Cardiac muscle cell (in vitro differentiated cells and primary cell): ENCODE data around the gene CST6. TPM values are rescaled to one million over a fixed set of nuclear protein-coding genes. Genes with fewer than 3 reads are reported as not detected.

Experiments
- DNase-seq, 2 donors: peaks; one replicate each; pipeline versions ENCODE4 v3.0.0 to v3.0.0-alpha.2; 2010 to 2017; ENCODE audit warnings: low read depth in 1 of 2, low spot score in 1 of 2
- H3K27ac ChIP-seq: fragments of 200-600 bp; sonication (generic); 2 replicates; pipeline ENCODE4 v1.5.1; 2016
- H3K27me3 ChIP-seq: fragments of 200-600 bp; sonication (generic); 2 replicates; pipeline ENCODE4 v1.6.0; 2016; ENCODE audit warnings: control low read depth
- H3K36me3 ChIP-seq: fragments of 200-600 bp; sonication (generic); 2 replicates; pipeline ENCODE4 v1.5.1; 2016; ENCODE audit warnings: control low read depth
- H3K4me1 ChIP-seq: fragments of 200-600 bp; sonication (generic); 2 replicates; pipeline ENCODE4 v1.8.1; 2017; ENCODE audit warnings: low read depth, mild to moderate bottlenecking, mixed run types
- H3K4me3 ChIP-seq: fragments of 200-600 bp; sonication (generic); 2 replicates; pipeline ENCODE4 v1.5.1; 2016; ENCODE audit warnings: mild to moderate bottlenecking
- H3K9me3 ChIP-seq: fragments of 200-600 bp; sonication (generic); 2 replicates; pipeline ENCODE4 v1.5.1; 2017; ENCODE audit warnings: low read depth, mild to moderate bottlenecking, control low read depth
- polyA plus RNA-seq: library from polyadenylated mRNA; unstranded; fragments of >200 nt; fragmentation: Nextera tagmentation; extraction: Ambion mirVana; gene quantifications from 2 replicates; pipeline ENCODE4 v1.2.1, GENCODE V29; 2016
- total RNA-seq: library from RNA; depleted of rRNA; stranded (reverse); fragments of >200 nt; gene quantifications from 2 replicates; pipeline ENCODE4 v1.2.3, GENCODE V29; 2016
- TF ChIP-seq, protein P1 (sequence below): IDR thresholded peaks from 2 replicates; pipeline ENCODE4 v1.5.1; 2012; ENCODE audit warnings: low read depth, mild to moderate bottlenecking, low read length

Gene CST6
- total and polyA plus RNA-seq, 2 experiments from 2014 or later = not detected

DNA sequence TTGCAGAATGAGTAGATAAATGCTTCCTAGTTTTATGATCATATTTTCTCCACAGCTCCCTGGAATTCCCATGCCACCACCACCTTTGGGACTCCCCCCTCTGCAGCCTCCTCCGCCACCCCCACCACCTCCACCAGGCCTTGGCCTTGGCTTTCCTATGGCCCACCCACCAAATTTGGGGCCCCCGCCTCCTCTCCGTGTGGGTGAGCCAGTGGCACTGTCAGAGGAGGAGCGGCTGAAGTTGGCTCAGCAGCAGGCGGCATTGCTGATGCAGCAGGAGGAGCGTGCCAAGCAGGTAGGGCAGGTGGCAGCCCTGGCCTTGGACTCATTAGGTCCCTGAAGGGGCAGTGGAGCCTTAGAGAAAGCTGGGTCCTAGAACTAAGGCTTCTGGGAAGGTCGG, 43.2 kb downstream of the CST6 start:
- Histone ChIP-seq H3K36me3 (peaks cover 46% of the 10 kb centered on the region), H3K27ac (no peak overlapping the region), H3K27me3 (no peaks in the 10 kb centered on the region), H3K4me3 (no peak overlapping the region), H3K4me1 (peaks cover 18% of the 10 kb centered on the region), H3K9me3 (no peaks in the 10 kb centered on the region)
- TF ChIP-seq, protein P1, sequence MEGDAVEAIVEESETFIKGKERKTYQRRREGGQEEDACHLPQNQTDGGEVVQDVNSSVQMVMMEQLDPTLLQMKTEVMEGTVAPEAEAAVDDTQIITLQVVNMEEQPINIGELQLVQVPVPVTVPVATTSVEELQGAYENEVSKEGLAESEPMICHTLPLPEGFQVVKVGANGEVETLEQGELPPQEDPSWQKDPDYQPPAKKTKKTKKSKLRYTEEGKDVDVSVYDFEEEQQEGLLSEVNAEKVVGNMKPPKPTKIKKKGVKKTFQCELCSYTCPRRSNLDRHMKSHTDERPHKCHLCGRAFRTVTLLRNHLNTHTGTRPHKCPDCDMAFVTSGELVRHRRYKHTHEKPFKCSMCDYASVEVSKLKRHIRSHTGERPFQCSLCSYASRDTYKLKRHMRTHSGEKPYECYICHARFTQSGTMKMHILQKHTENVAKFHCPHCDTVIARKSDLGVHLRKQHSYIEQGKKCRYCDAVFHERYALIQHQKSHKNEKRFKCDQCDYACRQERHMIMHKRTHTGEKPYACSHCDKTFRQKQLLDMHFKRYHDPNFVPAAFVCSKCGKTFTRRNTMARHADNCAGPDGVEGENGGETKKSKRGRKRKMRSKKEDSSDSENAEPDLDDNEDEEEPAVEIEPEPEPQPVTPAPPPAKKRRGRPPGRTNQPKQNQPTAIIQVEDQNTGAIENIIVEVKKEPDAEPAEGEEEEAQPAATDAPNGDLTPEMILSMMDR = no peak
- no peak for DNase-seq

GRCh38 chr11:66056501-66056900, 44.7 kb downstream of the CST6 start:
- no peak overlapping the region for H3K4me3 ChIP-seq
- TF ChIP-seq, protein P1 = no peak
- H3K27ac ChIP-seq = no peak overlapping the region
- no peaks in the 10 kb centered on the region for H3K9me3 ChIP-seq
- DNase-seq = peak in 1 of 2 donors; percentile 45
- peaks cover 7% of the 10 kb centered on the region for H3K4me1 ChIP-seq
- no peaks in the 10 kb centered on the region for H3K27me3 ChIP-seq
- peaks cover 55% of the 10 kb centered on the region for H3K36me3 ChIP-seq

DNA sequence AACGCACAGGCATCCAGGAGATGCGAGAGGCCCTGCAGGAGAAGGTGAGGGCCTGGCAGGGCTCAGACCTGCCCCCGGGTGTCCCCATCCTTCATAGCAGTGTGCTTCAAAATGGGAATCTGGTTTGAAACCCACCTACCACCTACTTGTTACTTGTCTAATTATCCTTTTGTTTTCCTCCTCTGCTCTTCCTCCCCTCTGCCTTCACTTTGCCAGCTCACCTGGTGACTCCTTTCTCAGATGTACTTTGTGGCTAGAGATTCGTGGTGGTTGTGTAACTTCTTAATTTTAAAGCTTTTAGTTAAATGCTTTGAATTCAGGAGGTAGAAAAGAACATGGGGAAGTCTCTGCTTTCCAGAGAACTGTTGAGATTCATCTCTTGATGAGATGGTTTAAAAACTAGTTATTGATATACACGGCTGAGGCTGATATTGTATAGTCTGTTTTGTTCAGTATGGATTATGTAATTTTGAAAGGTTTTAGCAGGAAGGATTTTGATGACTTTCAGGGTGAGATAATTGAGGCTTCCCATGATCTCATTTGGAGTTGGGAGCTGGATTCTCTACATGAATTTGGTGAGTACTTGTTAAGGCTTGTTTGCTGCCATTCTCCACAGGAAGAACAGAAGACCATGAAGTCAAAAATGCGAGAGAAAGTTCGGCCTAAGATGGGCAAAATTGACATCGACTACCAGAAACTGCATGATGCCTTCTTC, 48.3 kb downstream of the CST6 start:
- H3K36me3 ChIP-seq = peaks cover 80% of the 10 kb centered on the region
- TF ChIP-seq, protein P1 = no peak
- DNase-seq = no peak
- no peaks in the 10 kb centered on the region for H3K27me3 ChIP-seq
- H3K9me3 ChIP-seq = no peaks in the 10 kb centered on the region
- no peaks in the 10 kb centered on the region for H3K4me1 ChIP-seq
- no peak overlapping the region for H3K4me3 ChIP-seq
- H3K27ac ChIP-seq = no peak overlapping the region

- peaks cover 82% of the 10 kb centered on the region for H3K36me3 ChIP-seq
- H3K27ac ChIP-seq = no peak overlapping the region
- H3K4me3 ChIP-seq = no peak overlapping the region
- H3K9me3 ChIP-seq = no peaks in the 10 kb centered on the region
- H3K27me3 ChIP-seq = no peaks in the 10 kb centered on the region
- no peak for DNase-seq
- no peaks in the 10 kb centered on the region for H3K4me1 ChIP-seq
- TF ChIP-seq, protein P1 = no peak
Observed at GRCh38 chr11:66061268-66061667, 49.5 kb downstream of the CST6 start.

DNA sequence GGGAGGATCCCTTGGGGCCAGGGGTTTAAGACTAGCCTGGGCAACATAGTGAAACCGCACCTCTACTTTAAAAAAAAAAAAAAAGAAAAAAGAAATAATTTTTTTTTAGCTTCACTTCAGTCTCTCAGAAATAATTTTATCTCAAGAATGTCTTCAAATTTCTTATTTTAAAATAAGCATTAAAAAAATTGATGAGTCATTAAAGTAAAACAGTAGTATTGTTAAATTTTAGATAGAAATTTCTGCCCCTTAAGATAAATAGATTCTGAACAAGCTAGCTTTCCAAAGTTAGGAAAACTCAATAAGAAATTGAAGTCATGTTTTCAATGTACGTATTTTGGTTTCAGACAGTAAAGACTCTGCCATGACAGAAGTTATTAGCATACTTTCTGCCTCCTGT, 50.6 kb downstream of the CST6 start:
- Histone ChIP-seq H3K4me3 (no peak overlapping the region), H3K27me3 (no peaks in the 10 kb centered on the region), H3K9me3 (no peaks in the 10 kb centered on the region), H3K4me1 (no peaks in the 10 kb centered on the region), H3K27ac (no peak overlapping the region), H3K36me3 (peaks cover 82% of the 10 kb centered on the region)
- TF ChIP-seq, protein P1 = no peak
- DNase-seq = no peak

Other genes starting within 250 kb of the CST6 start
- gene AP5B1, start 231.0 kb upstream of the CST6 start, total RNA-seq = 18.1 and 24.3 TPM in 2 replicates
- 13.6 and 18.0 TPM in 2 replicates for gene AP5B1, start 231.0 kb upstream of the CST6 start, polyA plus RNA-seq
- 0.15 and 0.60 TPM in 2 replicates for gene OVOL1, start 224.9 kb upstream of the CST6 start, total RNA-seq
- 0.35 TPM in 1 of 2 replicates, not detected in the other for gene OVOL1, start 224.9 kb upstream of the CST6 start, polyA plus RNA-seq
- gene SNX32, start 178.0 kb upstream of the CST6 start, total RNA-seq = 5.9 and 6.0 TPM in 2 replicates
- gene SNX32, start 178.0 kb upstream of the CST6 start, polyA plus RNA-seq = 13.2 and 21.4 TPM in 2 replicates
- gene CFL1, start 153.8 kb upstream of the CST6 start, total RNA-seq = 974 and 1,709 TPM in 2 replicates
- 1,641 and 2,660 TPM in 2 replicates for gene CFL1, start 153.8 kb upstream of the CST6 start, polyA plus RNA-seq
- gene MUS81, start 151.6 kb upstream of the CST6 start, total RNA-seq = 74.3 and 88.9 TPM in 2 replicates
- 80.3 and 82.7 TPM in 2 replicates for gene MUS81, start 151.6 kb upstream of the CST6 start, polyA plus RNA-seq
- 138 and 161 TPM in 2 replicates for gene EFEMP2, start 139.2 kb upstream of the CST6 start, total RNA-seq
- 216 and 267 TPM in 2 replicates for gene EFEMP2, start 139.2 kb upstream of the CST6 start, polyA plus RNA-seq
- not detected in 2 replicates for gene CTSW, start 132.2 kb upstream of the CST6 start, total RNA-seq
- 0.60 TPM in 1 of 2 replicates, not detected in the other for gene CTSW, start 132.2 kb upstream of the CST6 start, polyA plus RNA-seq
- 140 and 220 TPM in 2 replicates for gene FIBP, start 123.5 kb upstream of the CST6 start, total RNA-seq
- 143 and 199 TPM in 2 replicates for gene FIBP, start 123.5 kb upstream of the CST6 start, polyA plus RNA-seq
- 67.3 and 80.2 TPM in 2 replicates for gene CCDC85B, start 121.3 kb upstream of the CST6 start, total RNA-seq
- gene CCDC85B, start 121.3 kb upstream of the CST6 start, polyA plus RNA-seq = 83.4 and 96.5 TPM in 2 replicates
- 0.21 TPM in 1 of 2 replicates, not detected in the other for gene FOSL1, start 111.6 kb upstream of the CST6 start, total RNA-seq
- gene FOSL1, start 111.6 kb upstream of the CST6 start, polyA plus RNA-seq = 0.60 TPM in 1 of 2 replicates, not detected in the other
- 34.7 and 39.5 TPM in 2 replicates for gene C11orf68, start 92.9 kb upstream of the CST6 start, total RNA-seq
- gene C11orf68, start 92.9 kb upstream of the CST6 start, polyA plus RNA-seq = 73.1 and 86.5 TPM in 2 replicates
- gene DRAP1, start 92.6 kb upstream of the CST6 start, total RNA-seq = 257 and 264 TPM in 2 replicates
- gene DRAP1, start 92.6 kb upstream of the CST6 start, polyA plus RNA-seq = 230 and 288 TPM in 2 replicates
- gene TSGA10IP, start 66.5 kb upstream of the CST6 start, total RNA-seq = 1.0 TPM in 1 of 2 replicates, not detected in the other
- 0.25 and 1.1 TPM in 2 replicates for gene TSGA10IP, start 66.5 kb upstream of the CST6 start, polyA plus RNA-seq
- gene SART1, start 50.3 kb upstream of the CST6 start, total RNA-seq = 55.7 and 74.7 TPM in 2 replicates
- 51.6 and 59.4 TPM in 2 replicates for gene SART1, start 50.3 kb upstream of the CST6 start, polyA plus RNA-seq
- 28.6 and 36.8 TPM in 2 replicates for gene EIF1AD, start 9.9 kb upstream of the CST6 start, total RNA-seq
- gene EIF1AD, start 9.9 kb upstream of the CST6 start, polyA plus RNA-seq = 24.6 and 30.8 TPM in 2 replicates
- 72.2 and 77.0 TPM in 2 replicates for gene BANF1, start 9.5 kb upstream of the CST6 start, total RNA-seq
- 441 and 496 TPM in 2 replicates for gene BANF1, start 9.5 kb upstream of the CST6 start, polyA plus RNA-seq
- gene CATSPER1, start 14.5 kb downstream of the CST6 start, total RNA-seq = not detected in 2 replicates
- gene CATSPER1, start 14.5 kb downstream of the CST6 start, polyA plus RNA-seq = not detected in 2 replicates
- 25.5 and 38.6 TPM in 2 replicates for gene GAL3ST3, start 37.2 kb downstream of the CST6 start, total RNA-seq
- 14.8 and 22.3 TPM in 2 replicates for gene GAL3ST3, start 37.2 kb downstream of the CST6 start, polyA plus RNA-seq
- gene SF3B2, start 40.4 kb downstream of the CST6 start, total RNA-seq = 196 and 210 TPM in 2 replicates
- gene SF3B2, start 40.4 kb downstream of the CST6 start, polyA plus RNA-seq = 184 and 189 TPM in 2 replicates
- gene PACS1, start 58.3 kb downstream of the CST6 start, total RNA-seq = 62.1 and 62.6 TPM in 2 replicates
- 61.6 and 97.8 TPM in 2 replicates for gene PACS1, start 58.3 kb downstream of the CST6 start, polyA plus RNA-seq
- gene KLC2, start 245.7 kb downstream of the CST6 start, total RNA-seq = 29.7 and 33.9 TPM in 2 replicates
- gene KLC2, start 245.7 kb downstream of the CST6 start, polyA plus RNA-seq = 41.6 and 46.4 TPM in 2 replicates